HFFc6 (cell line): ENCODE measurements around the gene UBE2Q2. TPM values are rescaled to one million over a fixed set of nuclear protein-coding genes. Genes with fewer than 3 reads are reported as not detected.
"Not testable (repeated sequence)": the region's sequence is repeated elsewhere in the genome, so short reads cannot be mapped to it uniquely, and the experiment has no call there.

Experiments used
- DNase-seq: peaks from one replicate; pipeline ENCODE4 v3.0.0-alpha.2; 2018
- H3K27ac Mint-ChIP-seq: 2 replicates; pipeline ENCODE4 v1.8.0; 2020; ENCODE audit warnings: mild to moderate bottlenecking, mixed read lengths
- H3K27me3 Mint-ChIP-seq: 2 replicates; pipeline ENCODE4 v1.8.0; 2021; ENCODE audit warnings: mild to moderate bottlenecking, moderate library complexity, mixed read lengths; ENCODE audit not compliant: insufficient read depth
- H3K36me3 Mint-ChIP-seq: 2 replicates; pipeline ENCODE4 v1.8.0; 2021; ENCODE audit warnings: low read depth, mixed read lengths
- H3K4me1 Mint-ChIP-seq: 2 replicates; pipeline ENCODE4 v1.8.0; 2020; ENCODE audit warnings: low read depth, mixed read lengths
- H3K4me3 Mint-ChIP-seq: 2 replicates; pipeline ENCODE4 v1.8.0; 2020; ENCODE audit warnings: mild to moderate bottlenecking, moderate library complexity, mixed read lengths
- H3K9me3 Mint-ChIP-seq: 2 replicates; pipeline ENCODE4 v1.8.0; 2020; ENCODE audit warnings: mild to moderate bottlenecking, mixed read lengths
- total RNA-seq, 6 experiments: library from RNA; stranded (reverse); fragmentation: NEBNext Ultra II Directional; extraction: Animal tissue kit (Norgen Biotek cat#: 25700); gene quantifications; 2 replicates in 1 of 6; 3 replicates in 5 of 6; pipeline ENCODE4 v1.2.3, GENCODE V29; 2021
- TF ChIP-seq, protein P1 (sequence below): fragments of 200-600 bp; sonication (generic); IDR thresholded peaks from 2 replicates; pipeline ENCODE4 v1.5.0; 2021; ENCODE audit warnings: antibody characterized with exemption, mild to moderate bottlenecking

UBE2Q2 gene
- total RNA-seq, 6 experiments from 2014 or later, result 38.4 to 45.6 (median 43.2) TPM

DNA sequence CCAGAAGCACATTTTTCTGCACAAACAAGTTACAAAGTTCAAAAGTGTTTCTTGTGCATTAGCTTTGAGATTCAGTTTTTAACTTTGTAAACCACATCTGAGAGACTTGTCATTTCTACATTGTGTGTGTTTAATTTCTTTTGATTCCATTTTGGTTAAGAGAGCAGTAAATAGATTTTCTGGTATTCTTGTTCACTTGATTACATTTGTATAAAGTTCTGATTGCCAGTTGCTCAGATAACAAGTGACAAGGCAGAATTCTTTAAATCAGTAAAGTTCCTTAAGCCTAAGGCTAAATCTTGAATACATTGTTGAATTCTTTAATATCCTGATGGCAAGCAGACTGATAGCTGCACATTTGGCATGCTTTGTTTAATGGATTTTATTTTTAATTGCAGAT lies 57.3 kb downstream of the UBE2Q2 start:
- H3K4me3 Mint-ChIP-seq, result no peak overlapping the region
- no peak overlapping the region for H3K27ac Mint-ChIP-seq
- TF ChIP-seq, protein P1, sequence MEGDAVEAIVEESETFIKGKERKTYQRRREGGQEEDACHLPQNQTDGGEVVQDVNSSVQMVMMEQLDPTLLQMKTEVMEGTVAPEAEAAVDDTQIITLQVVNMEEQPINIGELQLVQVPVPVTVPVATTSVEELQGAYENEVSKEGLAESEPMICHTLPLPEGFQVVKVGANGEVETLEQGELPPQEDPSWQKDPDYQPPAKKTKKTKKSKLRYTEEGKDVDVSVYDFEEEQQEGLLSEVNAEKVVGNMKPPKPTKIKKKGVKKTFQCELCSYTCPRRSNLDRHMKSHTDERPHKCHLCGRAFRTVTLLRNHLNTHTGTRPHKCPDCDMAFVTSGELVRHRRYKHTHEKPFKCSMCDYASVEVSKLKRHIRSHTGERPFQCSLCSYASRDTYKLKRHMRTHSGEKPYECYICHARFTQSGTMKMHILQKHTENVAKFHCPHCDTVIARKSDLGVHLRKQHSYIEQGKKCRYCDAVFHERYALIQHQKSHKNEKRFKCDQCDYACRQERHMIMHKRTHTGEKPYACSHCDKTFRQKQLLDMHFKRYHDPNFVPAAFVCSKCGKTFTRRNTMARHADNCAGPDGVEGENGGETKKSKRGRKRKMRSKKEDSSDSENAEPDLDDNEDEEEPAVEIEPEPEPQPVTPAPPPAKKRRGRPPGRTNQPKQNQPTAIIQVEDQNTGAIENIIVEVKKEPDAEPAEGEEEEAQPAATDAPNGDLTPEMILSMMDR, result no peak
- no peak for DNase-seq
- peaks cover 7% of the 10 kb centered on the region for H3K27me3 Mint-ChIP-seq
- H3K9me3 Mint-ChIP-seq, result no peaks in the 10 kb centered on the region
- H3K36me3 Mint-ChIP-seq, result peaks cover 10% of the 10 kb centered on the region
- H3K4me1 Mint-ChIP-seq, result peaks cover 27% of the 10 kb centered on the region

DNA sequence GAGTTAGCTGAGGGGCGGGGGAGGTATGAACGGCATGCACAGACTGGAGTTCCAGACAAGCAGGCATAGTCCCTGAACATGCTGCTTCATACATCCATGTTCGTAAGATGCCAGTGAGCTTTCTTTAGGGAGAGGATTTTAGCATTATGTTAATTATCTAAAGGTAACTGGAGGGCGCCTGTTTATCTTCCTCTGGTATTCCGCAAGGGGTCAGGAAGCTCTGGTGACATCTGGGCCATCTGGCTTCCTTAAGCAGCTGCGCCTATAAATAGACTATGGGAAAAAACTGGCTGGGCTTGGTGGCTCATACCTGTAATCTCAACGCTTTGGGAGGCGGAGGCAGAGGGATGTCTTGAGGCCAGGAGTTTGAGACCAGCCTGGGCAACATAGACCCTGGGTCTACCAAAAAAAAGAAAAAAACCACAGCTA lies 58.9 kb downstream of the UBE2Q2 start:
- TF ChIP-seq, protein P1, result no peak
- Mint-ChIP-seq H3K36me3 (peaks cover 10% of the 10 kb centered on the region), H3K27me3 (peaks cover 8% of the 10 kb centered on the region), H3K4me3 (peak overlapping the region; percentile 50), H3K9me3 (no peaks in the 10 kb centered on the region), H3K27ac (peak overlapping the region; percentile 45; the same call in 1 of the 2 replicates), H3K4me1 (peaks cover 38% of the 10 kb centered on the region)
- DNase-seq, result no peak

DNA sequence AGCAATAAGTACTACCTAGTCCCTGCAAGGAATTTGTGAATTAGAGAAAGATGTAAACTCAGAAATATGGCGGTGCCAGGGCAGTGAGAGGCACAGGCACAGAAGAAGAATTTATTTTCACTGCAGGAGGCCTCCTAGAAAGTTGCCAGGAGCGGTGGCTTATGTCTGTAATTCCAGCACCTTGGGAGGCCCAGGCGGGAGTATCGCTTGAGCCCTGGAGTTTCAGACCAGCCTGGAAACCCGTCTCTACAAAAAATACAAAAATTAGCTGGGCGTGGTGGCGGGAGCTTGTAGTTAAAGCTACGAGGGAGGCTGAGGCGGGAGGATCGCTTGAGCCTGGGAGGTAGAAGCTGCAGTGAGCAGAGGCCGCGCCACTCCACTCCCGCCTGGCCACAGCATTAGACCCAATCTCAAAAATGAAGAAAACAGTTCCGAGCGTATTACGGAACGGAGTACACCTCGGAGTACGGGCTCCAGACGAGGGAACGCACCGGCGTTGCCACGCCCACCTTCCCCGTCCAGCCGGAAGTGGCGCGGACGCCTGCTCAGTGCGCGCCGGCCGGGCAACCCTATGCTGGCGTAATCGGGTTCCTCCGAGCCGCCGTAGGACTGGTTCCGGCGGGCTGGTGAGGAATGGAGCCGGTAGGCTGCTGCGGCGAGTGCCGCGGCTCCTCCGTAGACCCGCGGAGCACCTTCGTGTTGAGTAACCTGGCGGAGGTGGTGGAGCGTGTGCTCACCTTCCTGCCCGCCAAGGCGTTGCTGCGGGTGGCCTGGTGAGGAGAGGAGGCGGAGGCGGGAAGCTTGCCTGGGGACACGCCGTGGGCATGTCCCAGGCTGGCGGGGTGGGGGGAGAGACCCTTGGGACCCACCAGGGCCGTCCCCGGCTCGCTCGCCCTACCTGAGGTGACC lies 60.3 kb downstream of the UBE2Q2 start, which contains the start of gene FBXO22:
Gene FBXO22, plus strand, starts transcription at position 548 of the 909 bp plus-strand sequence. Its CDS starts 86 bp downstream, at position 634.
- Mint-ChIP-seq H3K27ac (peak within 1 kb of the TSS; percentile 93), H3K27me3 (peaks cover 8% of the 10 kb centered on the region), H3K4me3 (peak within 1 kb of the TSS; percentile 100), H3K4me1 (peaks cover 38% of the 10 kb centered on the region), H3K36me3 (peaks cover 10% of the 10 kb centered on the region), H3K9me3 (no peaks in the 10 kb centered on the region)
- peak; percentile 92 for DNase-seq
- TF ChIP-seq, protein P1, result no peak

DNA sequence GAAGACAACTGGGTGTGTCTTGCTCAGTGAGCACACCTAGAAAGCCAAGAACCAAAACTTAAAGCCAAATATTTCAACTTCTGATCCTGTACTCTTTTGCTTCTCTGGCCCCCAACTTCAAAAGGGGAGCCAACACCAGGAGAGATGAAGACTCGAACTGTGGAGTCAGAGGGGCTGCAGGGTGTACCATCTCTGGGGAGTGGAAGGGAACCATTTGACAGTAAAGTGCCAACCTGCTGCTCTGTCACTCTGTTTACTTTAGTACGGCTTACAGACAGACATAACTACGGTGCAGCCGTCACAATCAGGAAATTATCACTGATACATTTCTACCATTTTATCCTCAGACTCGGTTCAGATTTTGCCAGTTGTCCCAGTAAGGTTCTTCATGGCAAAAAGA lies 62.0 kb downstream of the UBE2Q2 start:
- no peak overlapping the region for H3K27ac Mint-ChIP-seq
- H3K9me3 Mint-ChIP-seq, result no peaks in the 10 kb centered on the region
- DNase-seq, result no peak
- peaks cover 8% of the 10 kb centered on the region for H3K27me3 Mint-ChIP-seq
- H3K4me1 Mint-ChIP-seq, result peaks cover 38% of the 10 kb centered on the region
- peak overlapping the region; percentile 100 for H3K4me3 Mint-ChIP-seq
- peaks cover 25% of the 10 kb centered on the region for H3K36me3 Mint-ChIP-seq
- TF ChIP-seq, protein P1, result no peak

DNA sequence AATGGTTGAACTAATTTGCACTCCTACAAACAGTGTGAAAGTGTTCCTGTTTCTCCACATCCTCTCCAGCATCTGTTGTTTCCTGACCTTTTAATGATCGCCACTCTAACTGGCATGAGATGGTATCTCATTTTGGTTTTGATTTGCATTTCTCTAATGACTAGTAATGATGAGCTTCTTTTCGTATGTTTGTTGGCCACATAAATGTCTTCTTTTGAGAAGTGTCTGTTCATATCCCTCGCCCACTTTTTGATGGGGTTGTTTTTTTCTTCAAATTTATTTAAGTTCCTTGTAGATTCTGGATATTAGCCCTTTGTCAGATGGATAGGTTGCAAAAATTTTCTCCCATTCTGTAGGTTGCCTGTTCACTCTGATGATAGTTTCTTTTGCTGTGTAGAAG lies 67.1 kb downstream of the UBE2Q2 start:
- not testable (repeated sequence) for H3K27me3 Mint-ChIP-seq
- H3K36me3 Mint-ChIP-seq, result peaks cover 54% of the 10 kb centered on the region

DNA sequence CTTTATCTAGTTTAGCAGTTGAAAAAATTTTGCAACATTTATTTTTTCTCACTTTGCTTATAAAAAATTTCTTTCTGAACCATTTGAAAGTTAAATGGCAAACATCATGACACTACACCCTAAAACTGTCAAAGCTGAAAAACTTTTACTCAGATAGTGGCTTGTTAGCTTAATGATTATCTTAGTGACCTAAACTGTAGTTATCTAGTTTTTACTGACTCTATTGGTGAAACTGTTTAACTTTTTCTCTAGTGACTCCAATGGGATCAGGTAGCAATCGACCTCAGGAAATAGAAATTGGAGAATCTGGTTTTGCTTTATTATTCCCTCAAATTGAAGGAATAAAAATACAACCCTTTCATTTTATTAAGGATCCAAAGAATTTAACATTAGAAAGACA lies 73.7 kb downstream of the UBE2Q2 start:
- H3K27ac Mint-ChIP-seq, result no peak overlapping the region
- H3K4me1 Mint-ChIP-seq, result peaks cover 24% of the 10 kb centered on the region
- H3K9me3 Mint-ChIP-seq, result no peaks in the 10 kb centered on the region; the same call in 1 of the 2 replicates
- TF ChIP-seq, protein P1, result no peak
- H3K27me3 Mint-ChIP-seq, result no peaks in the 10 kb centered on the region
- DNase-seq, result no peak
- no peak overlapping the region for H3K4me3 Mint-ChIP-seq
- H3K36me3 Mint-ChIP-seq, result peaks cover 42% of the 10 kb centered on the region

More for the DNA sequence above, 67.1 kb downstream of the UBE2Q2 start:
- not testable (repeated sequence) for H3K4me3 Mint-ChIP-seq, H3K27ac Mint-ChIP-seq, DNase-seq
- peaks cover 19% of the 10 kb centered on the region for H3K4me1 Mint-ChIP-seq
- H3K9me3 Mint-ChIP-seq, result peaks cover 15% of the 10 kb centered on the region; the same call in 1 of the 2 replicates
